Neural cell (in vitro differentiated cells): ENCODE data around the gene HLA-DQA1. TPM values are rescaled to one million over a fixed set of nuclear protein-coding genes. Genes with fewer than 3 reads are reported as not detected.
"Not testable (repeated sequence)": the region's sequence is repeated elsewhere in the genome, so short reads cannot be mapped to it uniquely, and the experiment has no call there.

Source experiments
- H2AFZ ChIP-seq: fragments of 200-600, 300-800 bp; sonication (generic), shearing (Covaris generic); 2 replicates; pipeline ENCODE4 v1.6.0; 2014; ENCODE audit warnings: low read depth, mild to moderate bottlenecking, antibody characterized with exemption, low read length, moderate library complexity
- H3F3A ChIP-seq: fragments of 200-600 bp; shearing (Covaris generic); 2 replicates; pipeline ENCODE4 v1.6.1; 2016; ENCODE audit warnings: mild to moderate bottlenecking, moderate library complexity, mixed read lengths, antibody characterized with exemption, low read length; ENCODE audit not compliant: insufficient read depth, poor library complexity, severe bottlenecking
- H3K27ac ChIP-seq: fragments of 200-600, 300-800 bp; sonication (generic), shearing (Covaris generic); 2 replicates; pipeline ENCODE4 v1.5.1; 2014; ENCODE audit warnings: mild to moderate bottlenecking, low read length, moderate library complexity
- H3K27me3 ChIP-seq: fragments of 300-800, 200-600 bp; sonication (generic), shearing (Covaris generic); 2 replicates; pipeline ENCODE4 v1.6.0; 2014; ENCODE audit warnings: mild to moderate bottlenecking, low read depth, low read length, moderate library complexity; ENCODE audit not compliant: insufficient read depth
- H3K36me3 ChIP-seq: fragments of 300-800, 200-600 bp; sonication (generic), shearing (Covaris generic); 2 replicates; pipeline ENCODE4 v1.5.1; 2014; ENCODE audit warnings: mild to moderate bottlenecking, antibody characterized with exemption, low read length, moderate library complexity; ENCODE audit not compliant: insufficient read depth
- H3K4me2 ChIP-seq: fragments of 300-800, 200-600 bp; sonication (generic), shearing (Covaris generic); 2 replicates; pipeline ENCODE4 v1.6.0; 2014; ENCODE audit warnings: mild to moderate bottlenecking, low read length
- H3K4me3 ChIP-seq: fragments of 300-800, 200-600 bp; sonication (generic), shearing (Covaris generic); 2 replicates; pipeline ENCODE4 v1.5.1; 2014; ENCODE audit warnings: mild to moderate bottlenecking, low read length, moderate library complexity
- H3K79me2 ChIP-seq: fragments of 200-600 bp; shearing (Covaris generic); replicated peaks from 2 replicates; pipeline ENCODE4 v1.6.0; 2014; ENCODE audit warnings: mild to moderate bottlenecking, low read length, moderate library complexity; ENCODE audit not compliant: insufficient read depth
- H3K9ac ChIP-seq: fragments of 300-800, 200-600 bp; sonication (generic), shearing (Covaris generic); 2 replicates; pipeline ENCODE4 v1.6.1; 2016; ENCODE audit warnings: mild to moderate bottlenecking, low read length, mixed read lengths
- H3K9me2 ChIP-seq: fragments of 200-600 bp; shearing (Covaris generic); 2 replicates; pipeline ENCODE4 v1.6.1; 2016; ENCODE audit warnings: mild to moderate bottlenecking, low read length, mixed read lengths; ENCODE audit not compliant: insufficient read depth
- H3K9me3 ChIP-seq: fragments of 200-600, 300-800 bp; sonication (generic), shearing (Covaris generic); 2 replicates; pipeline ENCODE4 v1.6.1; 2016; ENCODE audit warnings: mild to moderate bottlenecking, mixed run types, low read length, moderate library complexity, mixed read lengths
- H4K20me1 ChIP-seq: fragments of 200-600 bp; shearing (Covaris generic); 2 replicates; pipeline ENCODE4 v1.6.1; 2016; ENCODE audit warnings: mild to moderate bottlenecking, mixed run types; ENCODE audit not compliant: insufficient read depth
- EP300 ChIP-seq: fragments of 450-650 bp; conservative IDR thresholded peaks from 2 replicates; pipeline ENCODE4 v1.6.1; 2014; ENCODE audit warnings: antibody characterized with exemption, mild to moderate bottlenecking, moderate library complexity; ENCODE audit not compliant: poor library complexity, severe bottlenecking
- EZH2 ChIP-seq: fragments of 200-600, 300-800 bp; shearing (Covaris generic), sonication (generic); IDR thresholded peaks from 2 replicates; pipeline ENCODE4 v1.6.1; 2014; ENCODE audit warnings: antibody characterized with exemption, low read length, borderline replicate concordance, mild to moderate bottlenecking; ENCODE audit not compliant: insufficient read depth, poor library complexity, severe bottlenecking
- MXI1 ChIP-seq: fragments of 450-650 bp; conservative IDR thresholded peaks from 2 replicates; pipeline ENCODE4 v1.6.1; 2014; ENCODE audit warnings: antibody characterized with exemption, mild to moderate bottlenecking; ENCODE audit not compliant: poor library complexity, severe bottlenecking
- POLR2AphosphoS5 ChIP-seq: IDR thresholded peaks from 2 replicates; pipeline ENCODE4 v1.6.1; 2012
- SMC3 ChIP-seq: fragments of 450-650 bp; conservative IDR thresholded peaks from 2 replicates; pipeline ENCODE4 v1.6.1; 2014; ENCODE audit warnings: antibody characterized with exemption, mild to moderate bottlenecking, moderate library complexity; ENCODE audit not compliant: poor library complexity
- TAF1 ChIP-seq: IDR thresholded peaks from 2 replicates; pipeline ENCODE4 v1.6.1; 2012; ENCODE audit warnings: low read depth
- polyA plus RNA-seq: library from polyadenylated mRNA; depleted of rRNA; stranded (reverse); fragments of >200 nt; gene quantifications from 2 replicates; pipeline ENCODE4 v1.2.3, GENCODE V29; 2014
- TF ChIP-seq, protein P1 (sequence below): IDR thresholded peaks from 2 replicates; pipeline ENCODE4 v1.6.1; 2012; ENCODE audit warnings: borderline replicate concordance
- TF ChIP-seq, protein P2 (sequence below): fragments of 450-650 bp; IDR thresholded peaks from 2 replicates; pipeline ENCODE4 v1.5.1; 2014; ENCODE audit warnings: antibody characterized with exemption, mild to moderate bottlenecking, moderate library complexity; ENCODE audit not compliant: poor library complexity, severe bottlenecking

The HLA-DQA1 gene
- polyA plus RNA-seq, 1 donor from 2014 or later = not detected

DNA sequence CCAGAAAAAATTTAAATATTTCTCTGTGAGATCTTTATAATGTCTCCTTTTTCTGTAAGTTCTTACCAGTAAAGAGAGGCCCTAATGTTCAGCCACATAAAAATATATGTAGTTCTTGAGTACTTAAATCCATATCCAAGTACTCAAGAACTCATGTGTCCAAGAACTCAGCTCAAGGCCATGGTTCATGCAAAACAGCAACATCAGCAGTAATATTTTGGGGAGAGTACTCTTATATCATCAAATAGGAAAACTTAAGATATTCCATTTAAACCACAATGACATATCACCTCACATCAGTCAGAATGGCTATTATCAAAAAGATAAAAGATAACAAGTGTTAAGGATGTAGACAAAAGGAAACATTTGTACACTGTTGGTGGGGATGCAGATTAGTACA is 32.7 kb downstream of the HLA-DQA1 start:
- Histone ChIP-seq H3K9ac (no peak overlapping the region), H3K36me3 (no peaks in the 10 kb centered on the region), H4K20me1 (no peaks in the 10 kb centered on the region), H2AFZ (no peak overlapping the region), H3K27me3 (no peaks in the 10 kb centered on the region), H3K4me3 (no peak overlapping the region), H3K9me3 (no peaks in the 10 kb centered on the region), H3K27ac (no peak overlapping the region), H3F3A (no peaks in the 10 kb centered on the region), H3K4me2 (no peak overlapping the region), H3K9me2 (no peaks in the 10 kb centered on the region), H3K79me2 (no peaks in the 10 kb centered on the region)
- TF ChIP-seq, protein P1, sequence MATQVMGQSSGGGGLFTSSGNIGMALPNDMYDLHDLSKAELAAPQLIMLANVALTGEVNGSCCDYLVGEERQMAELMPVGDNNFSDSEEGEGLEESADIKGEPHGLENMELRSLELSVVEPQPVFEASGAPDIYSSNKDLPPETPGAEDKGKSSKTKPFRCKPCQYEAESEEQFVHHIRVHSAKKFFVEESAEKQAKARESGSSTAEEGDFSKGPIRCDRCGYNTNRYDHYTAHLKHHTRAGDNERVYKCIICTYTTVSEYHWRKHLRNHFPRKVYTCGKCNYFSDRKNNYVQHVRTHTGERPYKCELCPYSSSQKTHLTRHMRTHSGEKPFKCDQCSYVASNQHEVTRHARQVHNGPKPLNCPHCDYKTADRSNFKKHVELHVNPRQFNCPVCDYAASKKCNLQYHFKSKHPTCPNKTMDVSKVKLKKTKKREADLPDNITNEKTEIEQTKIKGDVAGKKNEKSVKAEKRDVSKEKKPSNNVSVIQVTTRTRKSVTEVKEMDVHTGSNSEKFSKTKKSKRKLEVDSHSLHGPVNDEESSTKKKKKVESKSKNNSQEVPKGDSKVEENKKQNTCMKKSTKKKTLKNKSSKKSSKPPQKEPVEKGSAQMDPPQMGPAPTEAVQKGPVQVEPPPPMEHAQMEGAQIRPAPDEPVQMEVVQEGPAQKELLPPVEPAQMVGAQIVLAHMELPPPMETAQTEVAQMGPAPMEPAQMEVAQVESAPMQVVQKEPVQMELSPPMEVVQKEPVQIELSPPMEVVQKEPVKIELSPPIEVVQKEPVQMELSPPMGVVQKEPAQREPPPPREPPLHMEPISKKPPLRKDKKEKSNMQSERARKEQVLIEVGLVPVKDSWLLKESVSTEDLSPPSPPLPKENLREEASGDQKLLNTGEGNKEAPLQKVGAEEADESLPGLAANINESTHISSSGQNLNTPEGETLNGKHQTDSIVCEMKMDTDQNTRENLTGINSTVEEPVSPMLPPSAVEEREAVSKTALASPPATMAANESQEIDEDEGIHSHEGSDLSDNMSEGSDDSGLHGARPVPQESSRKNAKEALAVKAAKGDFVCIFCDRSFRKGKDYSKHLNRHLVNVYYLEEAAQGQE = no peak
- TF ChIP-seq EP300 = no peak
- TF ChIP-seq, protein P2, sequence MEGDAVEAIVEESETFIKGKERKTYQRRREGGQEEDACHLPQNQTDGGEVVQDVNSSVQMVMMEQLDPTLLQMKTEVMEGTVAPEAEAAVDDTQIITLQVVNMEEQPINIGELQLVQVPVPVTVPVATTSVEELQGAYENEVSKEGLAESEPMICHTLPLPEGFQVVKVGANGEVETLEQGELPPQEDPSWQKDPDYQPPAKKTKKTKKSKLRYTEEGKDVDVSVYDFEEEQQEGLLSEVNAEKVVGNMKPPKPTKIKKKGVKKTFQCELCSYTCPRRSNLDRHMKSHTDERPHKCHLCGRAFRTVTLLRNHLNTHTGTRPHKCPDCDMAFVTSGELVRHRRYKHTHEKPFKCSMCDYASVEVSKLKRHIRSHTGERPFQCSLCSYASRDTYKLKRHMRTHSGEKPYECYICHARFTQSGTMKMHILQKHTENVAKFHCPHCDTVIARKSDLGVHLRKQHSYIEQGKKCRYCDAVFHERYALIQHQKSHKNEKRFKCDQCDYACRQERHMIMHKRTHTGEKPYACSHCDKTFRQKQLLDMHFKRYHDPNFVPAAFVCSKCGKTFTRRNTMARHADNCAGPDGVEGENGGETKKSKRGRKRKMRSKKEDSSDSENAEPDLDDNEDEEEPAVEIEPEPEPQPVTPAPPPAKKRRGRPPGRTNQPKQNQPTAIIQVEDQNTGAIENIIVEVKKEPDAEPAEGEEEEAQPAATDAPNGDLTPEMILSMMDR = no peak

DNA sequence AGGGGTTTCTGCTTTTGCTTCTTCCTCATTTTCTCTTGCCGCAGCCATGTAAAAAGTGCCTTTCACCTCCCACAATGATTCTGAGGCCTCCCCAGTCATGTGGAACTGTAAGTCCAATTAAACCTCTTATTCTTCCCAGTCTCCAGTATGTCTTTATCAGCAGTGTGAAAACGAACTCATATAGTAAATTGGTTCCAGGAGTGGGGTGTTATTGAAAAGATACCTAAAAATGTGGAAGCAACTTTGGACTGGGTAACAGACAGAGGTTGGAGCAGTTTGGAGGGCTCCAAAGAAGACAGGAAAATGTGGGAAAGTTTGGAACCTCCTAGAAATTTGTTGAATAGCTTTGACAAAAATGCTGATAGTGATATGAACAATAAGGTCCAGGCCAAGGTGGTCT is 34.7 kb downstream of the HLA-DQA1 start:
- not testable (repeated sequence) for H3K9me3 ChIP-seq, H3F3A ChIP-seq, H2AFZ ChIP-seq, H3K27me3 ChIP-seq, H3K36me3 ChIP-seq, H3K4me3 ChIP-seq, H3K27ac ChIP-seq, H4K20me1 ChIP-seq, H3K9ac ChIP-seq, H3K79me2 ChIP-seq, H3K9me2 ChIP-seq, H3K4me2 ChIP-seq

DNA sequence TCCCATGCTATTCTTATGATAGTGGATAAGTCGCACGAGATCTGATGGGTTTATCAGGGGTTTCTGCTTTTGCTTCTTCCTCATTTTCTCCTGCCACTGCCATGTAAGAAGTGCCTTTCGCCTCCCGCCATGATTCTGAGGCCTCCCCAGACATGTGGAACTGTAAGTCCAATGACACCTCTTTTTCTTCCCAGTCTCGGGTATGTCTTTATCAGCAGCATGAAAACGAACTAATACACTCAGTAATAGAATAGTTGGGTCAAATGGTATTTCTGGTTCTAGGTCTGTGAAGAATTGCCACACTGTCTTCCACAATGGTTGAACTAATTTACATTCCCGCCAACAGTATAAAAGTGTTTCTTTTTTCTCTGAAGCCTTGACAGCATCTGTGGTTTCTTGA is 36.9 kb downstream of the HLA-DQA1 start:
- H4K20me1 ChIP-seq, H3K36me3 ChIP-seq, H3K9ac ChIP-seq, H3K9me3 ChIP-seq, H3K27me3 ChIP-seq, H3K4me2 ChIP-seq, H3F3A ChIP-seq, H3K9me2 ChIP-seq, H3K27ac ChIP-seq, H2AFZ ChIP-seq, H3K79me2 ChIP-seq, H3K4me3 ChIP-seq: not testable (repeated sequence)

DNA sequence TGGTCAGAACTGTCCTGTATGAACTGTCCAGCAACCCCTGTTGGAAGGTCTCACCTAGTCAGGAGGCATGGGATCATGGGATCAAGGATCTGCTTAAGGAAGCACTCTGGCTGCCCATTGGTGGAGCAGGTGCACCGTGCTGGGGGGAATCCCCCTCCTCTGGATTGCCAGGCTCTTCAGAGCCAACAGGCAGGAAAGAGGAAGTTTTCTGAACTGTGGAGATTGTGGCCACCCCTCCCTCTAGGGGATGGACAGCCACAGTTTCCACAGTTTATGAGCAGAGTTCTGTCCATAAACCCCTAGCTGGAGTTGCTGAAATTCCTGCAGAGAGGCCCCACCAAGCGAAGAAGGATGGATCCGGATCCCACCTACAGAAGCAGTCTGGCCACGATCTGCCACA is 42.3 kb downstream of the HLA-DQA1 start:
- no peak overlapping the region for H3K27ac ChIP-seq
- no peak overlapping the region for H3K9ac ChIP-seq
- no peak for TF ChIP-seq POLR2AphosphoS5
- no peak for TF ChIP-seq EZH2
- TF ChIP-seq, protein P2 = no peak
- TF ChIP-seq TAF1 = no peak
- TF ChIP-seq MXI1 = no peak
- no peak for TF ChIP-seq SMC3
- no peaks in the 10 kb centered on the region for H4K20me1 ChIP-seq
- H3K9me2 ChIP-seq = no peaks in the 10 kb centered on the region
- no peaks in the 10 kb centered on the region for H3K27me3 ChIP-seq
- no peak overlapping the region for H2AFZ ChIP-seq
- no peaks in the 10 kb centered on the region for H3F3A ChIP-seq
- no peak overlapping the region for H3K4me3 ChIP-seq
- no peaks in the 10 kb centered on the region for H3K79me2 ChIP-seq
- no peaks in the 10 kb centered on the region for H3K36me3 ChIP-seq
- no peak overlapping the region for H3K4me2 ChIP-seq
- H3K9me3 ChIP-seq = no peaks in the 10 kb centered on the region
